Endothelial cell of umbilical vein (primary cell): ENCODE results near the gene CBX6. TPM values are rescaled to one million over a fixed set of nuclear protein-coding genes. Genes with fewer than 3 reads are reported as not detected.

Source experiments
- BruUV-seq: library from RNA; stranded (reverse); fragments of 400-500 nt; replicated peaks from 2 replicates; lab custom pipeline; 2021; lab: Mats Ljungman, UMichigan
- CTCF ChIA-PET: fragments of 300-600, 350-600 bp; sonication (Branson Sonifier 250); formaldehyde crosslinking; loops from one replicate; lab custom pipeline; 2021; ENCODE audit warnings: antibody characterized with exemption, inconsistent platforms; lab: Charles Lee
- POLR2A ChIA-PET: fragments of 300-600, 350-600 bp; sonication (Branson Sonifier 250); formaldehyde crosslinking; loops from one replicate; lab custom pipeline; 2021; ENCODE audit warnings: antibody characterized with exemption, inconsistent platforms; lab: Charles Lee
- DNase-seq: peaks from one replicate; pipeline ENCODE4 v3.0.0-alpha.2; 2011; ENCODE audit warnings: low read depth, low spot score
- FAIRE-seq: peaks from 2 replicates; lab custom pipeline; 2011; peaks lifted over from hg19 to GRCh38; lab: Jason Lieb, UNC
- H2AFZ ChIP-seq: 2 replicates; pipeline ENCODE4 v1.6.0; 2012; ENCODE audit warnings: low read depth, low read length, control low read depth, inconsistent platforms
- H3K27ac ChIP-seq: 2 replicates; pipeline ENCODE4 v1.5.1; 2011; ENCODE audit warnings: low read depth, mild to moderate bottlenecking, control low read depth, low read length, moderate library complexity; ENCODE audit not compliant: insufficient read depth
- H3K27me3 ChIP-seq, 2 experiments: 2 replicates each; pipeline versions ENCODE4 v1.6.0 to v1.6.1; 2011; ENCODE audit warnings: low read length in 2 of 2, mixed read lengths in 1 of 2; ENCODE audit not compliant: control insufficient read depth in 2 of 2, insufficient read depth in 2 of 2
- H3K36me3 ChIP-seq, 2 experiments: 2 replicates in 1 of 2; 3 replicates in 1 of 2; pipeline ENCODE4 v1.5.1; 2011; ENCODE audit warnings: low read length in 2 of 2, mild to moderate bottlenecking in 1 of 2, moderate library complexity in 1 of 2; ENCODE audit not compliant: control insufficient read depth in 2 of 2, insufficient read depth in 2 of 2; ENCODE audit errors: extremely low read depth in 1 of 2
- H3K4me1 ChIP-seq: 3 replicates; pipeline ENCODE4 v1.5.1; 2011; ENCODE audit warnings: mild to moderate bottlenecking, low read length; ENCODE audit not compliant: control insufficient read depth, insufficient read depth; ENCODE audit errors: extremely low read depth
- H3K4me2 ChIP-seq: 2 replicates; pipeline ENCODE4 v1.6.1; 2011; ENCODE audit warnings: low read length, control low read depth, mixed read lengths; ENCODE audit not compliant: insufficient read depth
- H3K4me3 ChIP-seq, 3 experiments: fragments of 200-600 bp in 1 of 3; sonication (generic), shearing (Covaris generic) in 1 of 3; replicated peaks in 1 of 3; 2 replicates each; pipeline ENCODE4 v1.5.1; 2011 to 2016; ENCODE audit warnings: control low read depth in 3 of 3, low read length in 3 of 3, mild to moderate bottlenecking in 2 of 3, inconsistent platforms in 1 of 3, low read depth in 1 of 3, moderate library complexity in 1 of 3; ENCODE audit not compliant: insufficient read depth in 1 of 3
- H3K79me2 ChIP-seq: 2 replicates; pipeline ENCODE4 v1.6.0; 2012; ENCODE audit warnings: low read length, inconsistent platforms; ENCODE audit not compliant: control insufficient read depth, insufficient read depth
- H3K9ac ChIP-seq: replicated peaks from 2 replicates; pipeline ENCODE3; 2011; ENCODE audit warnings: low read length, control low read depth; ENCODE audit not compliant: insufficient read depth; ENCODE audit errors: extremely low read depth
- H3K9me1 ChIP-seq: replicated peaks from 3 replicates; pipeline ENCODE4 v1.6.0; 2011; ENCODE audit warnings: mild to moderate bottlenecking, low read length; ENCODE audit not compliant: control insufficient read depth, insufficient read depth; ENCODE audit errors: extremely low read depth
- H3K9me3 ChIP-seq: replicated peaks from 2 replicates; pipeline ENCODE4 v1.5.1; 2012; ENCODE audit warnings: low read length, inconsistent platforms; ENCODE audit not compliant: control insufficient read depth, insufficient read depth
- H4K20me1 ChIP-seq: replicated peaks from 2 replicates; pipeline ENCODE3; 2011; ENCODE audit warnings: mild to moderate bottlenecking, low read length; ENCODE audit not compliant: control insufficient read depth, insufficient read depth; ENCODE audit errors: extremely low read depth
- EZH2 ChIP-seq: IDR thresholded peaks from 2 replicates; pipeline ENCODE4 v1.6.1; 2012; ENCODE audit warnings: borderline replicate concordance, low read depth, mild to moderate bottlenecking, moderate library complexity, low read length, inconsistent platforms; ENCODE audit not compliant: severe bottlenecking
- FOS ChIP-seq: IDR thresholded peaks from 2 replicates; pipeline ENCODE4 v1.6.1; 2011; ENCODE audit warnings: mild to moderate bottlenecking, low read length, moderate library complexity, borderline replicate concordance; ENCODE audit not compliant: insufficient read depth
- GATA2 ChIP-seq: IDR thresholded peaks from 2 replicates; pipeline ENCODE4 v1.7.0; 2011; ENCODE audit warnings: low read depth, mild to moderate bottlenecking, moderate library complexity, mixed read lengths, low read length; ENCODE audit not compliant: insufficient read length, insufficient read depth
- JUN ChIP-seq: IDR thresholded peaks from 2 replicates; pipeline ENCODE4 v1.6.1; 2011; ENCODE audit warnings: borderline replicate concordance, low read depth; ENCODE audit not compliant: insufficient read length, insufficient read depth
- MAX ChIP-seq: IDR thresholded peaks from 2 replicates; pipeline ENCODE4 v1.6.1; 2011; ENCODE audit not compliant: insufficient read depth, insufficient read length
- MYC ChIP-seq: IDR thresholded peaks from one replicate; pipeline ENCODE4 v1.6.1; 2011; ENCODE audit warnings: mild to moderate bottlenecking, low read depth, low read length
- POLR2A ChIP-seq: IDR thresholded peaks from 2 replicates; pipeline ENCODE4 v1.6.1; 2012; ENCODE audit warnings: low read depth, mild to moderate bottlenecking, control low read depth, low read length
- POLR2AphosphoS5 ChIP-seq: IDR thresholded peaks from 2 replicates; pipeline ENCODE4 v1.6.1; 2012; ENCODE audit warnings: low read depth, mild to moderate bottlenecking, control low read depth, low read length, moderate library complexity; ENCODE audit not compliant: insufficient read depth
- dilution Hi-C: fragments of 300-500 bp; cut with MboI; formaldehyde crosslinking; loops from one replicate; pipeline ENCODE4 v1.15.0; 2019; ENCODE audit warnings: low sequenced_read_pairs; ENCODE audit not compliant: extremely low pct_ligation_motif_present
- intact Hi-C: fragments of 100-400 bp; cut with micrococcal nuclease; formaldehyde crosslinking; loops from one replicate; pipeline ENCODE4 v1.10.0; 2022
- polyA plus RNA-seq, 4 experiments: library from polyadenylated mRNA; depleted of rRNA in 3 of 4; stranded (reverse) in 3 of 4; unstranded in 1 of 4; fragments of >200 nt; gene quantifications; 2 replicates each; pipeline versions ENCODE4 v1.2.1 to v1.2.3, GENCODE V29; 2011 to 2012; ENCODE audit warnings: missing spikeins in 1 of 4
- total RNA-seq: library from RNA; stranded (reverse); gene quantifications from 2 replicates; pipeline ENCODE4 v1.2.3, GENCODE V29; 2021
- TF ChIP-seq, protein P1 (sequence below), 2 donors: IDR thresholded peaks; 1 replicate in 1 of 2; 2 replicates in 1 of 2; pipeline ENCODE4 v1.5.1; 2011; ENCODE audit warnings: low read length in 2 of 2, mild to moderate bottlenecking in 2 of 2, moderate library complexity in 2 of 2, control low read depth in 1 of 2, inconsistent platforms in 1 of 2, low read depth in 1 of 2; ENCODE audit not compliant: insufficient read depth in 1 of 2; ENCODE audit errors: extremely low read depth in 1 of 2

The CBX6 gene
- total and polyA plus RNA-seq, 2 donors (not counting 3 experiments of a cell fraction or from before 2014, with no cell fraction given) = 14.9 to 62.6 TPM

- intact Hi-C loops = no loop called here
Measured at GRCh38 chr22:38831166-38831945, 40.7 kb downstream of the CBX6 start.

More at GRCh38 chr22:38831166-38831945, 40.7 kb downstream of the CBX6 start:
- no peak overlapping the region for H3K4me3 ChIP-seq
- no peak overlapping the region for H3K4me2 ChIP-seq
- no peak overlapping the region for H3K9ac ChIP-seq
- H3K27me3 ChIP-seq = no peaks in the 10 kb centered on the region
- CTCF ChIA-PET = interaction anchor here (1.4 kb wide), 1 partner anchor 63 kb away, joined by 5 read pairs; no protein-coding TSS in a partner anchor
- no peaks in the 10 kb centered on the region for H4K20me1 ChIP-seq
- H3K36me3 ChIP-seq = no peaks in the 10 kb centered on the region
- DNase-seq (no peak), FAIRE-seq (no peak)
- no peaks in the 10 kb centered on the region for H3K9me3 ChIP-seq
- no peak overlapping the region for H3K27ac ChIP-seq
- dilution Hi-C loops = no loop called here
- no peaks in the 10 kb centered on the region for H3K79me2 ChIP-seq
- no peaks in the 10 kb centered on the region for H3K4me1 ChIP-seq
- H3K9me1 ChIP-seq = no peaks in the 10 kb centered on the region
- TF ChIP-seq MAX = no peak
- TF ChIP-seq JUN = no peak
- TF ChIP-seq EZH2 = no peak
- no peak for TF ChIP-seq MYC
- TF ChIP-seq FOS = no peak
- TF ChIP-seq POLR2A = no peak
- TF ChIP-seq POLR2AphosphoS5 = no peak
- TF ChIP-seq, protein P1, sequence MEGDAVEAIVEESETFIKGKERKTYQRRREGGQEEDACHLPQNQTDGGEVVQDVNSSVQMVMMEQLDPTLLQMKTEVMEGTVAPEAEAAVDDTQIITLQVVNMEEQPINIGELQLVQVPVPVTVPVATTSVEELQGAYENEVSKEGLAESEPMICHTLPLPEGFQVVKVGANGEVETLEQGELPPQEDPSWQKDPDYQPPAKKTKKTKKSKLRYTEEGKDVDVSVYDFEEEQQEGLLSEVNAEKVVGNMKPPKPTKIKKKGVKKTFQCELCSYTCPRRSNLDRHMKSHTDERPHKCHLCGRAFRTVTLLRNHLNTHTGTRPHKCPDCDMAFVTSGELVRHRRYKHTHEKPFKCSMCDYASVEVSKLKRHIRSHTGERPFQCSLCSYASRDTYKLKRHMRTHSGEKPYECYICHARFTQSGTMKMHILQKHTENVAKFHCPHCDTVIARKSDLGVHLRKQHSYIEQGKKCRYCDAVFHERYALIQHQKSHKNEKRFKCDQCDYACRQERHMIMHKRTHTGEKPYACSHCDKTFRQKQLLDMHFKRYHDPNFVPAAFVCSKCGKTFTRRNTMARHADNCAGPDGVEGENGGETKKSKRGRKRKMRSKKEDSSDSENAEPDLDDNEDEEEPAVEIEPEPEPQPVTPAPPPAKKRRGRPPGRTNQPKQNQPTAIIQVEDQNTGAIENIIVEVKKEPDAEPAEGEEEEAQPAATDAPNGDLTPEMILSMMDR (IDR thresholded peaks at IDR 0.05; ENCODE audit: extremely low read depth in 1 of 2, insufficient read depth in 1 of 2, low read depth in 1 of 2, low read length in 2 of 2) = no peak
- TF ChIP-seq GATA2 = no peak
- no TSS peak for BruUV-seq
- POLR2A ChIA-PET = no interaction called here
- H2AFZ ChIP-seq = no peak overlapping the region
